ENCODE measurements around the gene ADGB. TPM values are rescaled to one million over a fixed set of nuclear protein-coding genes. Genes with fewer than 3 reads are reported as not detected.

The ADGB gene
- total and polyA plus RNA-seq, 2 donors from 2014 or later: not detected

DNA sequence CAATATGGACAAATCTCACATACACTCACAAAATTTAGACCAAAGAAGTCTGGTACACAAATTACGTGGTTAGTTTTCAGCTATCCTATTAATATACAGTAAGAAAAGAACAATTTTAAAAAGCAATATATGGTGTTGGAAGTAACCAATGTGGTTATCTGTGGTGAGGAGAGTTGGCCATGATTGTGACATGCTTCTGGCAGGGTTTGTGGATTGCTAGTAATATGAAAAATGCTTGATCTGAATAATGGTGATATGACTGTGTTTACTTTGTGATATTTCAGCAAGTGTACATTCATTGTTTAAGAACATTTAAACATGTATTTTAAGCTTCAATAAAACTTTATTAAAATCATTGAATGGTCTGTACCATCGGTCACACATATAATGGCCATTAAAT, 99.1 kb downstream of the ADGB start:
- Histone ChIP-seq H3K9me3 (ENCODE audit: control insufficient read depth in 2 of 3, insufficient read depth in 1 of 3, low read length in 3 of 3) (no peaks in the 10 kb centered on the region), H3K4me3 (ENCODE audit: low read length in 3 of 3) (no peak overlapping the region)
- FAIRE-seq: no peak

DNA sequence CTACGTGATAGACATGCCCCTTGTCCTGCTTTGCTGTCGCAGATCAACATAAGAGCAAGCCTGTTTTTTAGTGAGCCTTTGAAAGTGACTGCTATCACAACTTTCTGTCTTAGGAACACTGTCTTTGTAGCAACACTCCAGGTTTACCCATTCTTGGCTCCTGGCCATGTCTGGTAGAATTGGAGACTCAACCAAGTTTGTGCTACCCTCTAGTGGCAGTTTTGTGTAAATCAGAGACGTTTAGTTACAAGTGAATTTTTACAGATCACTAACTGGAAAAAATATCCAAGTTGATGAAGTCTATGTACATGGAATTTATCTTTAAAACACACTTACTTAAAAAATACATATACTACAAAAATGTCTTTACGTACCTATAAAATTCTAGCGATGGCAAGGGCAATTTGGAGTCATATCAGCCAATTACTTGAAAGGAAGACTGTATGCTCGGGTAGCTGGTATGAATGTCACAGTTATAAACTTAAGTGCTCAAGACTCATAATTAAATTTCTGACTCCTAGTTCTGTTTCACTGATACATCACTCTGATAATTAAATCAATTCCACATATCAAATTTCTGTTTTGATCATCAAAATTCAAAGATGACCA, 101.4 kb downstream of the ADGB start:
- intact Hi-C loops (cut with DNase I): no loop called here
- H3K4me3 ChIP-seq (ENCODE audit: low read length in 3 of 3): no peak overlapping the region
- FAIRE-seq (peak; percentile 98), DNase-seq (peak in 4 of 5 donors; percentile 58 to 95 (median 78))
- H3K27me3 ChIP-seq (ENCODE audit: control insufficient read depth, insufficient read depth, low read length): no peaks in the 10 kb centered on the region
- no peak overlapping the region for H3K9ac ChIP-seq (ENCODE audit: low read length in 3 of 3)
- no peak overlapping the region for H3K27ac ChIP-seq (ENCODE audit: low read depth in 2 of 2, low read length in 2 of 2)
- no peaks in the 10 kb centered on the region for H3K4me1 ChIP-seq (ENCODE audit: control insufficient read depth in 2 of 3, insufficient read depth in 2 of 3, low read depth in 1 of 3, low read length in 3 of 3)
- no peaks in the 10 kb centered on the region for H3K9me3 ChIP-seq (ENCODE audit: control insufficient read depth in 2 of 3, insufficient read depth in 1 of 3, low read length in 3 of 3)
- TF ChIP-seq, protein P1, sequence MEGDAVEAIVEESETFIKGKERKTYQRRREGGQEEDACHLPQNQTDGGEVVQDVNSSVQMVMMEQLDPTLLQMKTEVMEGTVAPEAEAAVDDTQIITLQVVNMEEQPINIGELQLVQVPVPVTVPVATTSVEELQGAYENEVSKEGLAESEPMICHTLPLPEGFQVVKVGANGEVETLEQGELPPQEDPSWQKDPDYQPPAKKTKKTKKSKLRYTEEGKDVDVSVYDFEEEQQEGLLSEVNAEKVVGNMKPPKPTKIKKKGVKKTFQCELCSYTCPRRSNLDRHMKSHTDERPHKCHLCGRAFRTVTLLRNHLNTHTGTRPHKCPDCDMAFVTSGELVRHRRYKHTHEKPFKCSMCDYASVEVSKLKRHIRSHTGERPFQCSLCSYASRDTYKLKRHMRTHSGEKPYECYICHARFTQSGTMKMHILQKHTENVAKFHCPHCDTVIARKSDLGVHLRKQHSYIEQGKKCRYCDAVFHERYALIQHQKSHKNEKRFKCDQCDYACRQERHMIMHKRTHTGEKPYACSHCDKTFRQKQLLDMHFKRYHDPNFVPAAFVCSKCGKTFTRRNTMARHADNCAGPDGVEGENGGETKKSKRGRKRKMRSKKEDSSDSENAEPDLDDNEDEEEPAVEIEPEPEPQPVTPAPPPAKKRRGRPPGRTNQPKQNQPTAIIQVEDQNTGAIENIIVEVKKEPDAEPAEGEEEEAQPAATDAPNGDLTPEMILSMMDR (IDR thresholded peaks at IDR 0.05; ENCODE audit: borderline replicate concordance, extremely low read depth, insufficient read depth): peak; percentile 73
- no peaks in the 10 kb centered on the region for H3K36me3 ChIP-seq (ENCODE audit: control insufficient read depth in 2 of 3, insufficient read depth in 3 of 3, low read length in 3 of 3)

More for the DNA sequence above, 99.1 kb downstream of the ADGB start:
- H3K4me1 ChIP-seq (ENCODE audit: control insufficient read depth in 2 of 3, insufficient read depth in 2 of 3, low read depth in 1 of 3, low read length in 3 of 3): no peaks in the 10 kb centered on the region
- no peak for DNase-seq
- no peak overlapping the region for H3K27ac ChIP-seq (ENCODE audit: low read depth in 2 of 2, low read length in 2 of 2)
- intact Hi-C loops (cut with DNase I): no loop called here
- H3K27me3 ChIP-seq (ENCODE audit: control insufficient read depth, insufficient read depth, low read length): no peaks in the 10 kb centered on the region
- H3K9ac ChIP-seq (ENCODE audit: low read length in 3 of 3): no peak overlapping the region
- H3K36me3 ChIP-seq (ENCODE audit: control insufficient read depth in 2 of 3, insufficient read depth in 3 of 3, low read length in 3 of 3): no peaks in the 10 kb centered on the region
- TF ChIP-seq, protein P1 (IDR thresholded peaks at IDR 0.05; ENCODE audit: borderline replicate concordance, extremely low read depth, insufficient read depth): no peak

DNA sequence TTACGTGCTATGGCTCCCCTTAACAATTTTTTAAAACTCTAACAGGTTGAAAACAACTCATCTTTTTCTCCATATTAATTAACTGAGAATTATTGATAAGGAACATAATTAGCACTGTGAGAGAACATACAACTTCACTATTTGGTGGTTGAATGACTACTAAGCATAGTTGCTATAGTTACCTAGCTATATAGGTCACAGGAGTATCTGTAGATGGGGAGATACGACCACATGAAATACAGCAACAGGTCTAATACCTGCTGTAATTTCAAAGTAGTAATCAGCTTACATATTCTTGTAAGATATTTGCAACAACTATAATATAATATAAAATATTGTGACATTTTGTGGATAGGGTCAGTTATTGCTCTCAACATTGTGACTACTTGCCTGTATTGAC, 102.9 kb downstream of the ADGB start:
- DNase-seq (no peak), FAIRE-seq (no peak)
- Histone ChIP-seq H3K4me1 (ENCODE audit: control insufficient read depth in 2 of 3, insufficient read depth in 2 of 3, low read depth in 1 of 3, low read length in 3 of 3) (no peaks in the 10 kb centered on the region), H3K27me3 (ENCODE audit: control insufficient read depth, insufficient read depth, low read length) (no peaks in the 10 kb centered on the region), H3K27ac (ENCODE audit: low read depth in 2 of 2, low read length in 2 of 2) (no peak overlapping the region), H3K9me3 (ENCODE audit: control insufficient read depth in 2 of 3, insufficient read depth in 1 of 3, low read length in 3 of 3) (no peaks in the 10 kb centered on the region), H3K36me3 (ENCODE audit: control insufficient read depth in 2 of 3, insufficient read depth in 3 of 3, low read length in 3 of 3) (no peaks in the 10 kb centered on the region), H3K4me3 (ENCODE audit: low read length in 3 of 3) (no peak overlapping the region), H3K9ac (ENCODE audit: low read length in 3 of 3) (no peak overlapping the region)
- TF ChIP-seq, protein P1 (IDR thresholded peaks at IDR 0.05; ENCODE audit: borderline replicate concordance, extremely low read depth, insufficient read depth): no peak
- intact Hi-C loops (cut with DNase I): no loop called here

Data from kidney (tissue), 14 donors.